GM12873 (cell line): ENCODE measurements around the gene EWSR1.

ENCODE experiments used
- CTCF ChIP-seq: IDR thresholded peaks from 2 replicates; pipeline ENCODE4 v1.5.1; 2012; ENCODE audit warnings: low read depth, mild to moderate bottlenecking, moderate library complexity, low read length, control low read depth; ENCODE audit not compliant: insufficient read depth; ENCODE audit errors: missing control alignments

EWSR1 gene

GRCh38 chr22:29307596-29308147 lies 39.6 kb downstream of the EWSR1 start:
- no peak for TF ChIP-seq CTCF

- no peak for TF ChIP-seq CTCF
Measured at GRCh38 chr22:29308148-29308790, 40.2 kb downstream of the EWSR1 start.

GRCh38 chr22:29308791-29309262 lies 40.8 kb downstream of the EWSR1 start:
- no peak for TF ChIP-seq CTCF

- no peak for TF ChIP-seq CTCF
Measured at GRCh38 chr22:29309332-29310064, 41.4 kb downstream of the EWSR1 start.

- no peak for TF ChIP-seq CTCF
Measured at GRCh38 chr22:29310065-29310862, 42.2 kb downstream of the EWSR1 start.

GRCh38 chr22:29310863-29311339 lies 42.8 kb downstream of the EWSR1 start:
- no peak for TF ChIP-seq CTCF
